Colon (tissue), 2 donors: ENCODE results near the gene GRIK1.

Experiments
- FAIRE-seq: peaks from 2 replicates; lab custom pipeline; 2012; peaks lifted over from hg19 to GRCh38; lab: Jason Lieb, UNC
- donor health status: control.
- donor health status: control.

GRIK1 gene

GRCh38 chr21:29642551-29643245 is 297.1 kb downstream of the GRIK1 start:
- no peak for FAIRE-seq

GRCh38 chr21:29641635-29642550 is 297.9 kb downstream of the GRIK1 start:
- no peak for FAIRE-seq

- no peak for FAIRE-seq
Observed at GRCh38 chr21:29641001-29641634, 298.7 kb downstream of the GRIK1 start.

- FAIRE-seq: no peak
Observed at GRCh38 chr21:29640080-29640508, 299.7 kb downstream of the GRIK1 start.

GRCh38 chr21:29639366-29640079 is 300.3 kb downstream of the GRIK1 start:
- FAIRE-seq: no peak

GRCh38 chr21:29638761-29639327 is 301.0 kb downstream of the GRIK1 start:
- FAIRE-seq: no peak

GRCh38 chr21:29638138-29638537 is 301.7 kb downstream of the GRIK1 start:
- no peak for FAIRE-seq

GRCh38 chr21:29637553-29637952 is 302.2 kb downstream of the GRIK1 start:
- FAIRE-seq: no peak

- FAIRE-seq: no peak
Observed at GRCh38 chr21:29637134-29637533, 302.7 kb downstream of the GRIK1 start.

GRCh38 chr21:29634418-29634817 is 305.4 kb downstream of the GRIK1 start:
- no peak for FAIRE-seq

- FAIRE-seq: no peak
Observed at GRCh38 chr21:29633756-29634155, 306.0 kb downstream of the GRIK1 start.

GRCh38 chr21:29630441-29630840 is 309.4 kb downstream of the GRIK1 start:
- no peak for FAIRE-seq

- no peak for FAIRE-seq
Observed at GRCh38 chr21:29627905-29628304, 311.9 kb downstream of the GRIK1 start.

GRCh38 chr21:29626801-29627470 is 312.9 kb downstream of the GRIK1 start:
- FAIRE-seq: no peak

GRCh38 chr21:29625990-29626389 is 313.8 kb downstream of the GRIK1 start:
- FAIRE-seq: no peak

- FAIRE-seq: no peak
Observed at GRCh38 chr21:29624776-29625175, 315.0 kb downstream of the GRIK1 start.

- FAIRE-seq: no peak
Observed at GRCh38 chr21:29621525-29621924, 318.3 kb downstream of the GRIK1 start.

GRCh38 chr21:29616209-29616751 is 323.5 kb downstream of the GRIK1 start:
- FAIRE-seq: no peak

GRCh38 chr21:29613877-29614276 is 325.9 kb downstream of the GRIK1 start:
- FAIRE-seq: no peak

GRCh38 chr21:29613021-29613420 is 326.8 kb downstream of the GRIK1 start:
- FAIRE-seq: no peak

GRCh38 chr21:29610779-29611360 is 328.9 kb downstream of the GRIK1 start:
- no peak for FAIRE-seq
